ENCODE data around the gene PIKFYVE. TPM values are rescaled to one million over a fixed set of nuclear protein-coding genes. Genes with fewer than 3 reads are reported as not detected.

PIKFYVE gene
- total and polyA plus RNA-seq, 11 donors = 4.2 to 31.4 (median 20.2) TPM

- TF ChIP-seq POLR2A (IDR thresholded peaks at IDR 0.05) (no peak), CTCF (IDR thresholded peaks at IDR 0.05) (no peak)
- H3K27ac ChIP-seq = no peak overlapping the region
- H3K4me3 ChIP-seq = no peak overlapping the region
- H3K36me3 ChIP-seq = peaks cover 2 to 58% (median 52%) of the 10 kb centered on the region in 9 donors
- intact Hi-C loops (cut with DNase I) = no loop called here
- H3K9me3 ChIP-seq = peaks cover 0 to 17% (median 0%) of the 10 kb centered on the region in 12 donors
- no peak for DNase-seq
- no peaks in the 10 kb centered on the region for H3K4me1 ChIP-seq
- 49 to 98% (median 85%) methylated on average over 2 of the region's 2 CpGs for WGBS, 4 donors
- no peak for ATAC-seq
- H3K27me3 ChIP-seq = no peaks in the 10 kb centered on the region
These were observed 30.2 kb upstream of the PIKFYVE start for GRCh38 chr2:208235860-208236259.

- Histone ChIP-seq H3K4me3 (no peak overlapping the region), H3K9me3 (no peaks in the 10 kb centered on the region), H3K36me3 (peaks cover 4 to 99% (median 93%) of the 10 kb centered on the region in 9 donors), H3K4me1 (no peaks in the 10 kb centered on the region), H3K27ac (no peak overlapping the region), H3K27me3 (no peaks in the 10 kb centered on the region)
- intact Hi-C loops (cut with DNase I) = loop anchor here in 1 of 10 donors (10.0 kb wide), 1 partner anchor 65 kb away; no protein-coding TSS in a partner anchor
- ATAC-seq (no peak), DNase-seq (no peak)
- no peak for TF ChIP-seq CTCF (IDR thresholded peaks at IDR 0.05)
- no peak for TF ChIP-seq POLR2A (IDR thresholded peaks at IDR 0.05)
- WGBS, 4 donors = 94 to 97% (median 96%) methylated on average over 9 of the region's 9 CpGs
These were observed 26.1 kb upstream of the PIKFYVE start for GRCh38 chr2:208239770-208240493.

- Histone ChIP-seq H3K36me3 (peaks cover 4 to 100% (median 95%) of the 10 kb centered on the region in 9 donors), H3K27me3 (no peaks in the 10 kb centered on the region), H3K9me3 (no peaks in the 10 kb centered on the region), H3K27ac (no peak overlapping the region), H3K4me3 (no peak overlapping the region), H3K4me1 (no peaks in the 10 kb centered on the region)
- WGBS, 4 donors = 96 to 98% (median 97%) methylated on average over 3 of the region's 3 CpGs
- ATAC-seq (no peak), DNase-seq (no peak)
- TF ChIP-seq POLR2A (IDR thresholded peaks at IDR 0.05) (no peak), CTCF (IDR thresholded peaks at IDR 0.05) (no peak)
- intact Hi-C loops (cut with DNase I) = loop anchor here in 1 of 10 donors (10.0 kb wide), 1 partner anchor 66 kb away; no protein-coding TSS in a partner anchor
These were observed 25.3 kb upstream of the PIKFYVE start for GRCh38 chr2:208240619-208241209.

- intact Hi-C loops (cut with DNase I) = loop anchor here in 1 of 10 donors (10.0 kb wide), 1 partner anchor 70 kb away; no protein-coding TSS in a partner anchor
- Histone ChIP-seq H3K4me3 (no peak overlapping the region), H3K36me3 (peaks cover 4 to 100% (median 97%) of the 10 kb centered on the region in 9 donors), H3K4me1 (peaks cover 0 to 17% (median 0%) of the 10 kb centered on the region in 12 donors), H3K27ac (no peak overlapping the region), H3K9me3 (no peaks in the 10 kb centered on the region), H3K27me3 (no peaks in the 10 kb centered on the region)
- no peak for TF ChIP-seq CTCF (IDR thresholded peaks at IDR 0.05)
- no peak for TF ChIP-seq POLR2A (IDR thresholded peaks at IDR 0.05)
- no peak for DNase-seq
- ATAC-seq = no peak
These were observed 21.6 kb upstream of the PIKFYVE start for GRCh38 chr2:208244422-208244821.

All from heart left ventricle (tissue), 16 donors.